ENCODE data around the gene SNX1.

The SNX1 gene

DNA sequence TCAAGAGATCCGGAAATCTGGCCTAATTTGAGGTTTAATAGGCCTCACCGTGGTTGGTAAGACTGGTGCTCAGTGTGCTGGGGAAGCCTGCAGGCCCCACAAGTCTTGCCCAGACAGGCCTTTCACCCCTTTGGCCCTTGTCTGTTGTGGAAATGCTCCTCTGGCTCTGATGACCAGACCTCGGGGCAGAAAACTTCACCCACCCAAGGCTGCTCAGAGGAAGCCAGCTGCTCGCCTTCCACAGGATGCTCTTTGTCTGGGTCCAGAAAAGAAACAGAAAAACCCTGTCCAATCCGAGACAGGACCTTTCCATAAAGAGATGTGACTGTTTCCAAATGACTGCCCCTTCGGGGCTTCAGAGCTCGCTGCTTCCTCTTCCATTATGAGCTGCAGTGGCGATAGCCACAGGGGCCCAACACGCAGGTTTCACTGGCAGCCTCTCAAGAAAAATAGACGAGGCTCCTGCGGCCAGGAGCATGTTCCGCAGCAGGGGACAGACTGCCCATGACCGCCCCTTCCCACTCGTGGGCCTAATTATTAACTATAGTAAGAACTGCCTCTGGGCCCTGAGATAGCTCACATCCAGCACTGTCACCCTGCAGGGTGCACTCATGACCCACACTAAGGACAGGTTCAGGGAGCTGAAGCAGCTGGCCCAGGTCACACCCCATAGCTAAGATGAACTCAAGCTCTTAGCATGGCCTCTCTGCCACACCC lies 48.9 kb downstream of the SNX1 start:
- no peak overlapping the region for H3K27ac ChIP-seq
- TF ChIP-seq ZFX (IDR thresholded peaks at IDR 0.05; ENCODE audit: borderline replicate concordance), result no peak
- TF ChIP-seq CTCF (IDR thresholded peaks at IDR 0.05), result no peak

GRCh38 chr15:64146041-64146440 lies 50.3 kb downstream of the SNX1 start:
- no peak overlapping the region for H3K27ac ChIP-seq
- TF ChIP-seq ZFX (IDR thresholded peaks at IDR 0.05; ENCODE audit: borderline replicate concordance) (no peak), CTCF (IDR thresholded peaks at IDR 0.05) (no peak)

DNA sequence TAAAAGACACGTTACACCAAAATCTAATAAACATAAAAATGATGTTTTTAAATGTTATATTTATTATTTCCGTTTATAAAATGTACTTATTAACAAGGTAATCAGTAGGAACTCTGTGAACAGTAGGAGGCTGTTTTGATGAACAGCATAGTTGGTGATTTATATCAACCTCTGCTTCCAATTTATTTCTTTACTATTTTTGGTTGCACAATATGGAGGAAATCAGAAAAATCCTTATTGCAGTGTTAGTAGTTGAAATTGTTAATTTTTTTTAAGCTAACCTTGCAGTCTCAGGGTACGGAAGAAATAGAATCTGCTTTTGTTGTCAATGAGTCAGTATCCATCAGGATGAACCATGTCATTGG lies 50.7 kb downstream of the SNX1 start:
- no peak for TF ChIP-seq CTCF (IDR thresholded peaks at IDR 0.05)
- H3K27ac ChIP-seq, result no peak overlapping the region

GRCh38 chr15:64146885-64147681 lies 51.3 kb downstream of the SNX1 start:
- TF ChIP-seq CTCF (IDR thresholded peaks at IDR 0.05) (no peak), ZFX (IDR thresholded peaks at IDR 0.05; ENCODE audit: borderline replicate concordance) (no peak)
- H3K27ac ChIP-seq, result no peak overlapping the region

DNA sequence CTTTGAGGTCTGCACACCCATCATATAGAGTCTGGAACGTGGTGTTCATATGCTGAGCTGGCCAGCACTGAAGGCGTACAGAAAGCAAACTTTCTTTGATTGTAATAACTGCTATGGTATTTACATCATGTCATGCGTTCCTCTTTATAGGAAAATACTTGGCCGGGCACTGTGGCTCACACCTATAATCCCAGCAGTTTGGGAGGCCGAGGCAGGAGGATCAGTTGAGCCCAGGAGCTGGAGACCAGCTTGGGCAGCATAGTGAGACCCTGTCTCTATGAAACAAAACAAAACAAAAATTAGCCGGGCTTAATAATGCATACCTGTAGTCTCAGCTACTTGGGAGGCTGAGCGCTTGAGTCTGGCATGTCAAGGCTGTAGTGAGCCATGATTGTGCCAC lies 52.4 kb downstream of the SNX1 start:
- no peak overlapping the region for H3K27ac ChIP-seq
- TF ChIP-seq CTCF (IDR thresholded peaks at IDR 0.05) (no peak), ZFX (IDR thresholded peaks at IDR 0.05; ENCODE audit: borderline replicate concordance) (no peak)

DNA sequence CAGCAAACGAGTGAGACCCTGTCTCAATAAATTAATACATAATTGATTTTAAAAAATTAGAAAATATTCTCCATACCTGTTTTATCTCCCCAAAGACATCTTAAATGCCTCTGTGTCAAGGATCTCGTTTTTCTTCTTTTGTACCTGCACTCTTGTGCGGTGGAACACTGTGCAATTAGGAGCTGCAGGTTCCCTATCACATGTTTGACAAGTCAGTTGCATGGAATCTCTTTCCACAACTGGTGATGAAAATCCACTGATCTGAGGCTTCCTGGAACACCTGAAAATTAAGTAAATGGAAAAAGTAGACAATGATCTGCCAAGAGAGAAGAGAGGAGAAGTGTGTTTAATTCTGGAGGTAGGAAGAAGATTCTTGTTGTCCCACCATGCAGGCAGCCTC lies 52.8 kb downstream of the SNX1 start:
- no peak for TF ChIP-seq ZFX (IDR thresholded peaks at IDR 0.05; ENCODE audit: borderline replicate concordance)
- TF ChIP-seq CTCF (IDR thresholded peaks at IDR 0.05), result no peak
- H3K27ac ChIP-seq, result no peak overlapping the region

GRCh38 chr15:64149424-64149823 lies 53.6 kb downstream of the SNX1 start:
- TF ChIP-seq ZFX (IDR thresholded peaks at IDR 0.05; ENCODE audit: borderline replicate concordance), result no peak
- TF ChIP-seq CTCF (IDR thresholded peaks at IDR 0.05), result peak; percentile 43
- no peak overlapping the region for H3K27ac ChIP-seq

Measured in 22Rv1 (cell line).